Measurements from ENCODE around the gene LCP2. TPM values are rescaled to one million over a fixed set of nuclear protein-coding genes. Genes with fewer than 3 reads are reported as not detected.

The LCP2 gene
- total and polyA plus RNA-seq, 2 of the 8 experiments (the other 6 are each of a cell fraction or from before 2014, with no cell fraction given) = 0.26 to 0.33 TPM

GRCh38 chr5:170347022-170347567 is 49.5 kb upstream of the LCP2 start:
- Histone ChIP-seq H4K20me1 (replicated peaks in 1 of 2; ENCODE audit: control insufficient read depth in 1 of 2, insufficient read depth in 2 of 2, low read length in 2 of 2) (no peaks in the 10 kb centered on the region), H4K91ac (replicated peaks; ENCODE audit: insufficient read length, low read length) (no peak overlapping the region), H3K79me2 (ENCODE audit: control insufficient read depth in 1 of 2, insufficient read depth in 2 of 2, low read length in 2 of 2) (no peaks in the 10 kb centered on the region), H4K5ac (ENCODE audit: insufficient read length, low read depth, low read length) (no peak overlapping the region), H3K27ac (ENCODE audit: low read depth, low read length) (no peak overlapping the region), H3K18ac (ENCODE audit: extremely low read depth, low read length) (peak overlapping the region; percentile 13; the same call in 1 of the 2 replicates), H2AFZ (ENCODE audit: low read length) (no peak overlapping the region), H2BK15ac (ENCODE audit: low read length) (peak overlapping the region; percentile 66; the same call in 1 of the 2 replicates), H2BK20ac (ENCODE audit: low read length) (peak overlapping the region; percentile 29; the same call in 1 of the 2 replicates), H2AK5ac (ENCODE audit: low read depth, low read length) (no peak overlapping the region), H3K23me2 (ENCODE audit: low read depth, low read length) (no peaks in the 10 kb centered on the region), H2BK120ac (replicated peaks; ENCODE audit: low read depth, low read length) (no peak overlapping the region), H3K23ac (ENCODE audit: insufficient read length) (no peak overlapping the region), H3K36me3 (ENCODE audit: control insufficient read depth in 2 of 4, insufficient read depth in 4 of 4, low read length in 3 of 4) (no peaks in the 10 kb centered on the region), H3K4me3 (ENCODE audit: extremely low read depth in 1 of 4, insufficient read depth in 2 of 4, low read depth in 3 of 4, low read length in 4 of 4) (no peak overlapping the region), H2BK12ac (ENCODE audit: low read depth, low read length) (peak overlapping the region; percentile 72; the same call in 1 of the 2 replicates), H3K4me2 (ENCODE audit: insufficient read depth in 1 of 2, low read depth in 2 of 2, low read length in 2 of 2) (no peak overlapping the region), H3K9ac (replicated peaks in 1 of 4; ENCODE audit: extremely low read depth in 1 of 4, low read depth in 3 of 4, low read length in 3 of 4) (no peak overlapping the region), H3K14ac (ENCODE audit: insufficient read length) (no peak overlapping the region), H3K4me1 (replicated peaks in 1 of 4; ENCODE audit: control insufficient read depth in 3 of 4, insufficient read depth in 4 of 4, low read length in 3 of 4) (peaks cover 0 to 7% (median 3%) of the 10 kb centered on the region in 4 experiments; a peak in 4 of 7 replicates), H3K4ac (replicated peaks; ENCODE audit: insufficient read length, low read depth, low read length) (no peak overlapping the region), H3K27me3 (replicated peaks in 1 of 4; ENCODE audit: control insufficient read depth in 3 of 4, extremely low read depth in 1 of 4, insufficient read depth in 3 of 4, low read length in 3 of 4) (peaks cover 0 to 4% (median 0%) of the 10 kb centered on the region in 4 experiments; a peak in 3 of 7 replicates), H3K79me1 (ENCODE audit: low read depth, low read length) (no peaks in the 10 kb centered on the region), H3K56ac (replicated peaks; ENCODE audit: insufficient read length, low read depth, low read length) (no peak overlapping the region), H2BK5ac (ENCODE audit: low read depth, low read length) (no peak overlapping the region; the same call in 1 of the 2 replicates), H3K9me3 (ENCODE audit: insufficient read depth in 2 of 2, low read depth in 1 of 2, low read length in 1 of 2) (peaks cover 1 to 2% of the 10 kb centered on the region in 2 experiments; a peak in 2 of 4 replicates), H4K8ac (ENCODE audit: extremely low read depth, insufficient read depth, low read length) (no peak overlapping the region)
- CTCF ChIA-PET (ENCODE audit: partially characterized antibody) = interaction anchor here (0.6 to 7.7 kb wide), 27 partner anchors 8 to 249 kb away, joined by 3 to 70 read pairs (median 4); no protein-coding TSS in a partner anchor
- FAIRE-seq = no peak
- 84% methylated on average over 9 of the region's 9 CpGs; no CpG with 5 or more reads in 1 of the 2 experiments for WGBS, 2 experiments (ENCODE audit: extremely low coverage in 1 of 2, insufficient coverage in 1 of 2, insufficient read length in 1 of 2, insufficient replicate concordance in 2 of 2, low coverage in 1 of 2, low lambda C conversion rate in 2 of 2, missing lambda C conversion rate in 1 of 2)
- peak in 1 of 2 experiments; percentile 43 for DNase-seq (ENCODE audit: low read depth in 1 of 2, low spot score in 2 of 2)
- POLR2A ChIA-PET (ENCODE audit: partially characterized antibody) = interaction anchor here (1.2 kb wide), 1 partner anchor 60 kb away, joined by 3 read pairs; no protein-coding TSS in a partner anchor
- TF ChIP-seq CBX8 (IDR thresholded peaks at IDR 0.05; ENCODE audit: borderline replicate concordance, low read depth, low read length) = no peak
- no peak for TF ChIP-seq TEAD4 (IDR thresholded peaks at IDR 0.05; ENCODE audit: low read depth, low read length)
- TF ChIP-seq EGR1 (IDR thresholded peaks at IDR 0.05; ENCODE audit: borderline replicate concordance, low read depth, low read length) = no peak
- no peak for TF ChIP-seq BCL11A (IDR thresholded peaks at IDR 0.05; ENCODE audit: low read depth in 2 of 2, low read length in 2 of 2)
- peak in 1 of 3 experiments; percentile 2; a peak in 1 of 4 replicates for TF ChIP-seq CTCF (IDR thresholded peaks at IDR 0.05; ENCODE audit: control extremely low read depth in 1 of 3, insufficient read depth in 1 of 3, low read depth in 1 of 3, low read length in 3 of 3)
- TF ChIP-seq SP4 (IDR thresholded peaks at IDR 0.05; ENCODE audit: low read length) = no peak
- no peak for TF ChIP-seq USF2 (IDR thresholded peaks at IDR 0.05; ENCODE audit: low read length)
- 0 out of 4 replicates have a peak, but pooled peaks of 1 of the 2 experiments have one; percentile 13 for TF ChIP-seq RAD21 (IDR thresholded peaks at IDR 0.05 in 1 of 2, conservative IDR thresholded peaks at IDR 0.05 in 1 of 2; ENCODE audit: low read depth in 2 of 2, low read length in 2 of 2)

Measured in H1 (cell line).